Small intestine (tissue), 7 donors: Measurements from ENCODE around the gene DXO. TPM values are rescaled to one million over a fixed set of nuclear protein-coding genes. Genes with fewer than 3 reads are reported as not detected.
"Not testable (repeated sequence)": the region's sequence is repeated elsewhere in the genome, so short reads cannot be mapped to it uniquely, and the experiment has no call there.

Source experiments
- DNase-seq, 2 donors: peaks; one replicate each; pipeline versions ENCODE4 v3.0.0 to v3.0.0-alpha.2; 2013
- FAIRE-seq: peaks from 2 replicates; lab custom pipeline; 2012; peaks lifted over from hg19 to GRCh38; lab: Jason Lieb, UNC
- H3K27ac ChIP-seq, 3 donors: one replicate each; pipeline ENCODE4 v1.5.1; 2013; ENCODE audit warnings: low read length in 2 of 3, mild to moderate bottlenecking in 2 of 3, control low read depth in 1 of 3, inconsistent platforms in 1 of 3, low read depth in 1 of 3, moderate library complexity in 1 of 3
- H3K27me3 ChIP-seq, 3 donors: one replicate each; pipeline ENCODE4 v1.6.1; 2013; ENCODE audit warnings: low read length in 3 of 3, inconsistent platforms in 1 of 3; ENCODE audit not compliant: control insufficient read depth in 3 of 3, insufficient read depth in 3 of 3
- H3K36me3 ChIP-seq, 3 donors: one replicate each; pipeline ENCODE4 v1.6.1; 2013; ENCODE audit warnings: low read length in 3 of 3, inconsistent platforms in 1 of 3, low read depth in 1 of 3, mild to moderate bottlenecking in 1 of 3, moderate library complexity in 1 of 3; ENCODE audit not compliant: control insufficient read depth in 3 of 3, insufficient read depth in 2 of 3
- H3K4me1 ChIP-seq, 3 donors: one replicate each; pipeline ENCODE4 v1.6.1; 2013; ENCODE audit warnings: low read length in 2 of 3, inconsistent platforms in 1 of 3, low read depth in 1 of 3, mild to moderate bottlenecking in 1 of 3, moderate library complexity in 1 of 3; ENCODE audit not compliant: control insufficient read depth in 3 of 3, insufficient read depth in 2 of 3
- H3K4me3 ChIP-seq, 3 donors: one replicate each; pipeline ENCODE4 v1.5.1; 2013; ENCODE audit warnings: low read length in 3 of 3, control low read depth in 1 of 3, inconsistent platforms in 1 of 3, low read depth in 1 of 3, mild to moderate bottlenecking in 1 of 3, moderate library complexity in 1 of 3
- H3K9me3 ChIP-seq, 2 donors: one replicate each; pipeline ENCODE4 v1.6.1; 2013; ENCODE audit warnings: low read depth in 1 of 2, low read length in 1 of 2; ENCODE audit not compliant: control insufficient read depth in 2 of 2, insufficient read depth in 1 of 2
- WGBS, 3 donors: extraction: QIAGEN DNeasy Blood & Tissue Kit; methylation state at CpG; one replicate each; pipeline ENCODE4 v1.1.7; 2013; 5-methylcytosine and 5-hydroxymethylcytosine counted together
- polyA plus RNA-seq, 4 donors: library from polyadenylated mRNA; stranded (reverse) in 3 of 4; unstranded in 1 of 4; fragments of 200-250 nt in 3 of 4; fragments of 120-200 nt in 1 of 4; gene quantifications; one replicate each; pipeline versions ENCODE4 v1.2.1 to v1.2.3, GENCODE V29; 2013
- donor health status: healthy with polysubstance abuse.
- donor health status: control.
- donor health status: control.
- donor health status: Bipolar disorder and iron deficiency.
- donor health status: healthy.

The DXO gene
- polyA plus RNA-seq, 4 donors, result 14.1 to 16.8 (median 16.0) TPM

DNA sequence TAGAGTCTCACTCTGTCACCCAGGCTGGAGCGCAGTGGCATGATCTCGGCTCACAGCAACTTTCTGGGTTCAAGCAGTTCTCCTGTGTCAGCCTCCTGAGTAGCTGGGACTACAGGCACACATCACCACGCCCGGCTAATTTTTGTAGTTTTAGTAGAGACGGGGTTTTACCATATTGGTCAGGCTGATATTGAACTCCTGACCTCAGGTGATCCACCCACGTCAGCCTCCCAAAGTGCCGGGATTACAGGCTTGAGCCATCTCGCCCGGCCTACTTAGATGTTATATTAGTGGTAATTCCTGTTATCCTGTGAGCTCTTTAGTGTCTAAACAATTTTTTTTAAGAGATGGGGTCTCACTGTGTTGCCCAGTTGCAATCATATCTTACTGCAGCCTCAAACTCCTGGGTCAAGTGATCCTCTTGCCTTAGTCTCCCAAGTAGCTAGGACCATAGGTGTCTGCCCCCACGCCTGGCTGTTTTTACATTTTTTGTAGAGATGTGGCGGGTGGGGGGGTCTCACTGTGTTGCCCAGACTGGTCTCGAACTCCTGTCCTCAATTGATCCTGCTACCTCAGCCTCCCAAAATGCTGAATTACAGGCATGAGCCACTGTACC lies 6.0 kb upstream of the DXO start:
- Histone ChIP-seq H3K36me3 (peaks cover 0 to 28% (median 0%) of the 10 kb centered on the region in 3 donors), H3K27ac (no peak overlapping the region), H3K4me3 (no peak overlapping the region), H3K4me1 (peaks cover 0 to 11% (median 3%) of the 10 kb centered on the region in 3 donors), H3K27me3 (no peaks in the 10 kb centered on the region), H3K9me3 (peaks cover 0 to 3% of the 10 kb centered on the region in 2 donors)
- DNase-seq (no peak), FAIRE-seq (no peak)
- 93 to 96% (median 96%) methylated on average over 12 of the region's 12 CpGs for WGBS, 3 donors

DNA sequence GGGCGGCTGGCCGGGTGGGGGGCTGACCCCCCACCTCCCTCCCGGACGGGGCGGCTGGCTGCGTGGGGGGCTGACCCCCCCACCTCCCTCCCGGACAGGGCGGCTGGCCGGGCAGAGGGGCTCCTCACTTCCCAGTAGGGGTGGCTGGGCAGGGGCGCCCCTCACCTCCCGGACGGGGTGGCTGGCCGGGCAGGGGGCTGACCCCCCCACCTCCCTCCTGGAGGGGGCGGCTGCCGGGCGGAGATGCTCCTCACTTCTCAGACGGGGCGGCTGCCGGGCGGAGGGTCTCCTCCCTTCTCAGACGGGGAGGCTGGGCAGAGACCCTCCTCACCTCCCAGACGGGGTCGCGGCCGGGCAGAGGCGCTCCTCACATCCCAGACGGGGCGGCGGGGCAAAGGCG lies 4.1 kb upstream of the DXO start:
- Histone ChIP-seq H3K4me1 (peaks cover 0 to 17% (median 4%) of the 10 kb centered on the region in 3 donors), H3K36me3 (peaks cover 0 to 31% (median 0%) of the 10 kb centered on the region in 3 donors)
- H3K4me3 ChIP-seq, DNase-seq, H3K27ac ChIP-seq, H3K9me3 ChIP-seq, FAIRE-seq, H3K27me3 ChIP-seq: not testable (repeated sequence)
- 93 to 97% (median 97%) methylated on average over 7 to 30 of the region's 30 CpGs for WGBS, 3 donors

DNA sequence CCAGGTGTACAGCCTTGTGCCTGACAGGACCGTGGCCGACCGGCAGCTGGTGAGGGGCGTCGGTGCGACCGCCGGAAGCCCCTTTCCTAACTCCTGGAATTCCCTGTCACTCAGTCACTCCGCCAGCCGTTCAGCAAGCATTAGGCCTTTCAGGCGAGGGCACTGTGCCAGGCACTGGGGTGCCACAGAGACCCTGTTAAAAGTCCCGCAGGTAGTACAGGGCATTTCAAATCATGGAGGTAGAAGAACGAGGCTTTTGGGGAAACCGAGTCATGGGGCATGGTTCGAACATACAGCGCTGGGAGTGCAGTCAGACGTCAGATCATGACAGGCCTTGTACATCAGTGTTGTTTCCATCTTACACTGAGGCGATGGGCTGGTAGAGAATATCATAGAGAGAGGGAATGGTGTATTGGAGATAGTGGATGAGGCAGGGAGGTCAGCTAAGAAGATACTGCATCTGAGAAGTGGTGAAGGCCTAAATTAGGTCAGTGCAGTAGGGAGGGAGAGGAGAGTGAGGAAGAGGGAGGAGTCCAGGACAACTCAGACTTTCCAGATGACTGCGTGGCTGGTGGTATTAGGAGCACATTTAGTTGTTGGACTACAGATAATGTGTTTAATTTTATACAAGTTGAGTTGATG lies 892 bp upstream of the DXO start:
- no peak for FAIRE-seq
- no peaks in the 10 kb centered on the region for H3K27me3 ChIP-seq
- peak overlapping the region; percentile 69 to 99 (median 94) for H3K27ac ChIP-seq
- 5 to 7% (median 5%) methylated on average over 19 of the region's 19 CpGs for WGBS, 3 donors
- peak overlapping the region; percentile 64 to 77 (median 66) for H3K4me3 ChIP-seq
- H3K4me1 ChIP-seq, result peaks cover 2 to 19% (median 7%) of the 10 kb centered on the region in 3 donors
- H3K36me3 ChIP-seq, result peaks cover 1 to 48% (median 16%) of the 10 kb centered on the region in 3 donors
- peaks cover 0 to 3% of the 10 kb centered on the region in 2 donors for H3K9me3 ChIP-seq
- no peak for DNase-seq

- peaks cover 6 to 58% (median 24%) of the 10 kb centered on the region in 3 donors for H3K36me3 ChIP-seq
- H3K27me3 ChIP-seq, result no peaks in the 10 kb centered on the region
- no peak for FAIRE-seq
- no peak for DNase-seq
- no peaks in the 10 kb centered on the region for H3K9me3 ChIP-seq
- H3K27ac ChIP-seq, result peak overlapping the region; percentile 69 to 99 (median 94)
- peaks cover 2 to 19% (median 7%) of the 10 kb centered on the region in 3 donors for H3K4me1 ChIP-seq
- peak overlapping the region; percentile 64 to 77 (median 66) for H3K4me3 ChIP-seq
- WGBS, 3 donors, result 9 to 24% (median 12%) methylated on average over 29 of the region's 29 CpGs
These were observed 502 bp downstream of the DXO start for GRCh38 chr6:31971279-31971992.

DNA sequence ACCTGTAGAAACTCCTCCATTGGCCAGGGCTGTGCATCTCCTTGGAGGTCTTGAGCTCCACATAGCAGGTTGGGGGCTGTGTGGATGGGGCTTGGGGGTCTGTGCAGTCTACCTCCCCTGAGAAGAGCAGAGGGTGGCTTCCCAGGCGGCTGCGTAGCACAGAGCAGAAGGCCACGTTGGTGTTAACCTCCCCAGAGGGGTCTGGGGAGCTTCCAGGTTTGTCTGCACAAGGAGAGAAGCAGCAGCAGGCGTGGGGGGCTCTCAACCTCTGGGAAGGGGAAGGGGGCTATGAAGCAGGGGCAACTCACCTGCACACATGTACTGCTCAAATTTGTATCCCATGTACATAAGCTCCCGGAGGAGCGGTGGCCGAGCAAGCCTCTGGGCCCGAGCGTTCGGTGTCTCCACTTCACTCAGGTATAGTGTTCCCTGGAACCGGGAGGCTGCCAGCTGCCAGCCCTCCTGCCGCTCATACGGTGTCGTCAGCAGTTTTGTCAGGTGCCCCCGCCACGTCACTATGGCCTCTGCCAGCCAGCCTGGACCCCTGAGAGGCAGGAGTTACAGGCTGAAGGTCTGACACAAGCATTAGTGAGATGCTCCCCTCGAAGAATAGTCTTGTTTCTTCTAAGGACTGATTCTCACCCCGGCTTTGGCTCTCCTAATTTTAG lies 1.2 kb downstream of the DXO start:
- H3K4me3 ChIP-seq, result peak overlapping the region in 2 of 3 donors; percentile 64 to 77
- WGBS, 3 donors, result 63 to 79% (median 72%) methylated on average over 14 to 18 of the region's 18 CpGs
- peaks cover 2 to 19% (median 7%) of the 10 kb centered on the region in 3 donors for H3K4me1 ChIP-seq
- H3K36me3 ChIP-seq, result peaks cover 13 to 65% (median 29%) of the 10 kb centered on the region in 3 donors
- no peak for DNase-seq
- H3K9me3 ChIP-seq, result no peaks in the 10 kb centered on the region
- H3K27me3 ChIP-seq, result no peaks in the 10 kb centered on the region
- no peak for FAIRE-seq
- peak overlapping the region; percentile 69 to 99 (median 94) for H3K27ac ChIP-seq

- H3K36me3 ChIP-seq, result peaks cover 15 to 68% (median 29%) of the 10 kb centered on the region in 3 donors
- peaks cover 2 to 19% (median 7%) of the 10 kb centered on the region in 3 donors for H3K4me1 ChIP-seq
- no peak for DNase-seq
- no peak overlapping the region for H3K4me3 ChIP-seq
- WGBS, 3 donors, result 77 to 81% (median 78%) methylated on average over 17 of the region's 17 CpGs
- no peak overlapping the region for H3K27ac ChIP-seq
- H3K9me3 ChIP-seq, result no peaks in the 10 kb centered on the region
- H3K27me3 ChIP-seq, result no peaks in the 10 kb centered on the region
- no peak for FAIRE-seq
These were observed 2.0 kb downstream of the DXO start for GRCh38 chr6:31969712-31970603.

GRCh38 chr6:31968791-31969711 lies 2.9 kb downstream of the DXO start:
- FAIRE-seq, result no peak
- H3K4me1 ChIP-seq, result peaks cover 2 to 19% (median 7%) of the 10 kb centered on the region in 3 donors
- H3K4me3 ChIP-seq, result no peak overlapping the region
- no peak for DNase-seq
- H3K27ac ChIP-seq, result no peak overlapping the region
- no peaks in the 10 kb centered on the region for H3K9me3 ChIP-seq
- 86 to 90% (median 87%) methylated on average over 23 of the region's 23 CpGs for WGBS, 3 donors
- H3K27me3 ChIP-seq, result no peaks in the 10 kb centered on the region
- H3K36me3 ChIP-seq, result peaks cover 17 to 73% (median 31%) of the 10 kb centered on the region in 3 donors
